Keratinocyte (primary cell): ENCODE measurements around the gene SMPD4. TPM values are rescaled to one million over a fixed set of nuclear protein-coding genes. Genes with fewer than 3 reads are reported as not detected.
"Not testable (repeated sequence)": the region's sequence is repeated elsewhere in the genome, so short reads cannot be mapped to it uniquely, and the experiment has no call there.

ENCODE experiments used
- DNase-seq: peaks from one replicate; pipeline ENCODE4 v3.0.0-alpha.2; 2011; ENCODE audit warnings: low read depth, missing footprints, low spot score
- FAIRE-seq: peaks from 2 replicates; lab custom pipeline; 2011; peaks lifted over from hg19 to GRCh38; lab: Jason Lieb, UNC
- H2AFZ ChIP-seq: 2 replicates; pipeline ENCODE4 v1.6.0; 2012; ENCODE audit warnings: low read length, control low read depth, inconsistent platforms; ENCODE audit not compliant: control insufficient read depth
- H3K27ac ChIP-seq: 2 replicates; pipeline ENCODE4 v1.5.1; 2011; ENCODE audit warnings: low read length; ENCODE audit not compliant: control insufficient read depth, insufficient read depth
- H3K27me3 ChIP-seq: 3 replicates; pipeline ENCODE4 v1.6.0; 2011; ENCODE audit warnings: low read length; ENCODE audit not compliant: control insufficient read depth, insufficient read depth; ENCODE audit errors: extremely low read depth
- H3K36me3 ChIP-seq, 2 experiments: 2 replicates in 1 of 2; 3 replicates in 1 of 2; pipeline ENCODE4 v1.5.1; 2011; ENCODE audit warnings: low read length in 2 of 2, mild to moderate bottlenecking in 1 of 2; ENCODE audit not compliant: control insufficient read depth in 2 of 2, insufficient read depth in 2 of 2; ENCODE audit errors: extremely low read depth in 1 of 2
- H3K4me1 ChIP-seq: 3 replicates; pipeline ENCODE4 v1.5.1; 2011; ENCODE audit warnings: low read length; ENCODE audit not compliant: control insufficient read depth, insufficient read depth; ENCODE audit errors: extremely low read depth
- H3K4me2 ChIP-seq: 3 replicates; pipeline ENCODE4 v1.6.0; 2011; ENCODE audit warnings: low read depth, low read length; ENCODE audit not compliant: control insufficient read depth, insufficient read depth; ENCODE audit errors: extremely low read depth
- H3K4me3 ChIP-seq, 3 experiments: fragments of 200-600 bp in 1 of 3; sonication (generic) in 1 of 3; 2 replicates in 2 of 3; 3 replicates in 1 of 3; pipeline ENCODE4 v1.5.1; 2011 to 2016; ENCODE audit warnings: low read length in 3 of 3, mild to moderate bottlenecking in 3 of 3, control low read depth in 2 of 3, inconsistent platforms in 1 of 3, low read depth in 1 of 3, mixed read lengths in 1 of 3, mixed run types in 1 of 3, moderate library complexity in 1 of 3; ENCODE audit not compliant: control insufficient read depth in 2 of 3, insufficient read depth in 2 of 3; ENCODE audit errors: extremely low read depth in 1 of 3
- H3K79me2 ChIP-seq: 2 replicates; pipeline ENCODE4 v1.6.0; 2012; ENCODE audit warnings: low read length; ENCODE audit not compliant: control insufficient read depth, insufficient read depth
- H3K9ac ChIP-seq: 3 replicates; pipeline ENCODE4 v1.6.0; 2011; ENCODE audit warnings: low read length; ENCODE audit not compliant: control insufficient read depth, insufficient read depth; ENCODE audit errors: extremely low read depth
- H3K9me1 ChIP-seq: 3 replicates; pipeline ENCODE4 v1.6.0; 2011; ENCODE audit warnings: low read length; ENCODE audit not compliant: control insufficient read depth, insufficient read depth; ENCODE audit errors: extremely low read depth
- H3K9me3 ChIP-seq: 2 replicates; pipeline ENCODE4 v1.5.1; 2012; ENCODE audit warnings: low read depth, low read length; ENCODE audit not compliant: control insufficient read depth
- H4K20me1 ChIP-seq: 3 replicates; pipeline ENCODE4 v1.6.0; 2011; ENCODE audit warnings: low read length; ENCODE audit not compliant: control insufficient read depth, insufficient read depth; ENCODE audit errors: extremely low read depth
- CTCF ChIP-seq, 3 experiments: IDR thresholded peaks in 1 of 3; conservative IDR thresholded peaks in 1 of 3; optimal IDR thresholded peaks in 1 of 3; 2 replicates in 2 of 3; 3 replicates in 1 of 3; pipeline versions ENCODE3 to v1.5.1; 2011; ENCODE audit warnings: low read length in 3 of 3, mild to moderate bottlenecking in 3 of 3, moderate library complexity in 2 of 3, control low read depth in 1 of 3, inconsistent platforms in 1 of 3; ENCODE audit not compliant: insufficient read depth in 2 of 3; ENCODE audit errors: extremely low read depth in 1 of 3
- EZH2 ChIP-seq: IDR thresholded peaks from one replicate; pipeline ENCODE4 v1.6.1; 2012; ENCODE audit warnings: inconsistent platforms, mild to moderate bottlenecking, low read length, moderate library complexity
- dilution Hi-C: fragments of 300-500 bp; cut with MboI; formaldehyde crosslinking; loops from one replicate; pipeline ENCODE4 v1.7.0; 2020; ENCODE audit warnings: low sequenced_read_pairs; ENCODE audit not compliant: extremely low pct_ligation_motif_present
- polyA plus RNA-seq, 5 experiments: library from polyadenylated mRNA; depleted of rRNA in 3 of 5; stranded (reverse) in 3 of 5; stranded (forward) in 1 of 5; unstranded in 1 of 5; fragments of >200 nt; gene quantifications; 1 replicate in 1 of 5; 2 replicates in 3 of 5; 3 replicates in 1 of 5; pipeline versions ENCODE4 v1.2.1 to v1.2.3, GENCODE V29; 2011 to 2012; ENCODE audit warnings: missing spikeins in 2 of 5, low read depth in 1 of 5, low replicate concordance in 1 of 5

Gene SMPD4
- polyA plus RNA-seq, 1 donor (not counting 4 experiments of a cell fraction or from before 2014, with no cell fraction given): 23.8 TPM

GRCh38 chr2:130154773-130155765 is 26.3 kb downstream of the SMPD4 start:
- peaks cover 0 to 9% of the 10 kb centered on the region in 2 experiments for H3K36me3 ChIP-seq
- H3K9me1 ChIP-seq: no peaks in the 10 kb centered on the region
- no peak for DNase-seq
- dilution Hi-C loops: no loop called here
- TF ChIP-seq EZH2: no peak
- no peak for TF ChIP-seq CTCF (optimal IDR thresholded peaks at IDR 0.05 in 1 of 3, IDR thresholded peaks at IDR 0.05 in 1 of 3, conservative IDR thresholded peaks at IDR 0.05 in 1 of 3; ENCODE audit: extremely low read depth in 1 of 3, insufficient read depth in 2 of 3, low read length in 3 of 3)
- no peaks in the 10 kb centered on the region for H3K79me2 ChIP-seq
- no peak overlapping the region for H2AFZ ChIP-seq
- H3K4me2 ChIP-seq: no peak overlapping the region
- no peak for FAIRE-seq
- no peak overlapping the region for H3K4me3 ChIP-seq
- H3K4me1 ChIP-seq: no peaks in the 10 kb centered on the region
- H3K27me3 ChIP-seq: no peaks in the 10 kb centered on the region
- H3K27ac ChIP-seq: no peak overlapping the region
- no peak overlapping the region for H3K9ac ChIP-seq
- no peaks in the 10 kb centered on the region for H3K9me3 ChIP-seq
- no peaks in the 10 kb centered on the region for H4K20me1 ChIP-seq

GRCh38 chr2:130154423-130154770 is 27.0 kb downstream of the SMPD4 start:
- H2AFZ ChIP-seq, H3K9ac ChIP-seq, H3K4me2 ChIP-seq, dilution Hi-C loops, H3K27ac ChIP-seq, H4K20me1 ChIP-seq, H3K4me1 ChIP-seq, H3K4me3 ChIP-seq, H3K9me3 ChIP-seq, H3K9me1 ChIP-seq, H3K79me2 ChIP-seq, FAIRE-seq, H3K27me3 ChIP-seq, H3K36me3 ChIP-seq, DNase-seq: not testable (repeated sequence)

- H3K36me3 ChIP-seq, dilution Hi-C loops, FAIRE-seq: not testable (repeated sequence)
Measured at GRCh38 chr2:130153721-130154422, 27.5 kb downstream of the SMPD4 start.

More at GRCh38 chr2:130153721-130154422, 27.5 kb downstream of the SMPD4 start:
- H2AFZ ChIP-seq, H3K79me2 ChIP-seq, H3K27me3 ChIP-seq, DNase-seq, H3K4me1 ChIP-seq, H3K4me3 ChIP-seq, H3K27ac ChIP-seq, H3K9me1 ChIP-seq, H4K20me1 ChIP-seq, H3K9ac ChIP-seq, H3K4me2 ChIP-seq, H3K9me3 ChIP-seq: not testable (repeated sequence)
